ENCODE measurements around the gene ATP5F1B.

The ATP5F1B gene

GRCh38 chr12:56645201-56645716 is 525 bp downstream of the ATP5F1B start:
- DNase-seq (ENCODE audit: low spot score): peak; percentile 65

GRCh38 chr12:56644654-56645053 is 1.1 kb downstream of the ATP5F1B start:
- DNase-seq (ENCODE audit: low spot score): peak; percentile 64

GRCh38 chr12:56641219-56641618 is 4.6 kb downstream of the ATP5F1B start:
- no peak for DNase-seq (ENCODE audit: low spot score)

GRCh38 chr12:56637621-56638020 is 8.2 kb downstream of the ATP5F1B start:
- DNase-seq (ENCODE audit: low spot score): no peak

GRCh38 chr12:56636675-56637540 is 8.9 kb downstream of the ATP5F1B start:
- peak; percentile 99 for DNase-seq (ENCODE audit: low spot score)

GRCh38 chr12:56635806-56636674 is 9.7 kb downstream of the ATP5F1B start:
- DNase-seq (ENCODE audit: low spot score): peak; percentile 87

- peak; percentile 90 for DNase-seq (ENCODE audit: low spot score)
Measured at GRCh38 chr12:56634837-56635791, 10.7 kb downstream of the ATP5F1B start.

GRCh38 chr12:56634242-56634836 is 11.4 kb downstream of the ATP5F1B start:
- DNase-seq (ENCODE audit: low spot score): no peak

- no peak for DNase-seq (ENCODE audit: low spot score)
Measured at GRCh38 chr12:56633468-56634241, 12.1 kb downstream of the ATP5F1B start.

GRCh38 chr12:56632701-56633467 is 12.9 kb downstream of the ATP5F1B start:
- DNase-seq (ENCODE audit: low spot score): no peak

- DNase-seq (ENCODE audit: low spot score): peak; percentile 25
Measured at GRCh38 chr12:56631790-56632700, 13.7 kb downstream of the ATP5F1B start.

DNA sequence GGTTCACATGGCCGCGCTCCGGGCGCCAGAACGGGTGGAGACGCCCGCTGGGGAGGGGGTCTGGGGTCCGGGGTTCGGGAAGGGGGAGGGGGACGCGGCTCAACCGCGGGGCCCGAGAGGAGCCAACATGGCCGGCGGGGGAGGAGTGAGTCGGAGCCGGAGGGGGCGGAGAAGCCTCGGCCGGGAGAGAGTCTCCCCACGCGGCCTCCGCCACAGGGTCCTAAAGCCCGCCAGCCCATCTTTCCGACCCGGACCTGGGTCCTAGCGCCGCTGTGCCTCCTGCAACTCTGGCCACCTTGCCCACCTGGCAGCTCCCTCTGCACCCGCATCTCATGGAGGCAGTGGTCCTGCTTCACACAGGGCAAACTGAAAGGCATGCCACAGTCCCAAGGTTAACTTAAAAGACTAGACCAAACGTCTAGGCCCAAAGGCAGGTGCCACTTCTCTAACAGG is 15.6 kb downstream of the ATP5F1B start, which contains the start of gene BAZ2A:
Gene BAZ2A, minus strand, starts transcription at position 147 of the 453 bp plus-strand sequence. CDS start 12,796 bp downstream, outside the sequence.
- DNase-seq (ENCODE audit: low spot score): peak; percentile 87

- DNase-seq (ENCODE audit: low spot score): peak; percentile 40
Measured at GRCh38 chr12:56629459-56630179, 16.2 kb downstream of the ATP5F1B start.

DNA sequence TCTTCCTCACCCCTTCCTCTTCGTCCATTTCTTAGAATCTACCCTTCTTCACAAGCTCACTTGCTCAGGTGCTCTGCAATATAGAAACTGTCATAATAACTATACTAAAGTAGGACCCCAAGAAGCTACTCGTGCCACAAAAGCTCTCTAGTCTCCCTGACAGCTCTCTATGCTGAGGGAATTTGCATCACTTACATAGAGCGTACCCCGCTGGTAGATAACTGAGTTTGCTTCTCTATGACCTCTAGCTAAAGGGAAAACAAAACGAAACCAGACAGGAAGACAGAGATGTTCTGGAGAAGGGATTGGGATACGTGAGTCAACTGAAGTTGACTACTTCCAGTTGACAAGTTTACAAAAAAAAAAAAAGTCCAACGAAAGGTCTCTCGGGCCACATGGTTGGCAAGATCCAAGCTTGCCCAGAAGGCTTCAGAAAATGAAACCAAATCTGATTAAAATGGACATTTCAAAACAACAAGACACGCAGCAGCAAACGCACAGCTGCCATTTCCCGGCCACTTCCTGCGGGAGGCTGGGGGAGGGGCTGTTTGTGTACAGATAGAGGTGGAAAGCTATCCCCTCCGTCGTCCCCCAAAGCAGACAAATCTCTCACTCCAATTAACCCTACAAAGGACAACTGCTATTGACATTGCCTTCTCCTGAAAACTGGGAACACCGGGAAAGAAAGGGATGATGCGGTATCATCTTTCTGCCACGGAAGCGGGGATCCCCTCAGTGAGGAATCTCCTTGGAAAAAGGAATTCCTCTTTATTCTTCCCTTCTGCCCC is 16.9 kb downstream of the ATP5F1B start:
- DNase-seq (ENCODE audit: low spot score): peak; percentile 72

DNA sequence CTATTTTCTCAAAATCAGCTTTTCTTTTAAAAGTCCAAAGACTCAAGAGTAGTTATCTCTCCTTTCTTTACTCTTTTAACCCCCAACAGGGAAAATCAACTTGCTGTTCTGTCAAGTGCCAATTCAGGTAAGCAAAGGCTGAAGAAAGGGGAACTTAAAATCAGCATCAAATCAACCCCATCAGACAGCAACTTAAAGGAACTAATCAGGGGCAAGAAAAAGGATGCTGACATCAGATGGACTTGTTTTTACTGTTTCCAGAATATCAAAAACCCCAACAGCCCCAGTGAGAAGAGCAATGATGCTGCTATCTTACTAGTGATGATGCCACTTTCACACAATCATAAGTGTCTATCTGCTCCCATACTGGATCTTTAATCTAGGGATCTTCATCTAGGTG is 19.1 kb downstream of the ATP5F1B start:
- no peak for DNase-seq (ENCODE audit: low spot score)

GRCh38 chr12:56622535-56622934 is 23.2 kb downstream of the ATP5F1B start:
- no peak for DNase-seq (ENCODE audit: low spot score)

- no peak for DNase-seq (ENCODE audit: low spot score)
Measured at GRCh38 chr12:56616925-56617324, 28.9 kb downstream of the ATP5F1B start.

Data from RKO (cell line).